CD14-positive monocyte (primary cell): ENCODE results near the gene ACSL1. TPM values are rescaled to one million over a fixed set of nuclear protein-coding genes. Genes with fewer than 3 reads are reported as not detected.
A peak's percentile ranks its signal among the peaks of the same experiment; 100 is the strongest.

ENCODE experiments used
- DNase-seq, 3 donors: peaks; one replicate each; pipeline ENCODE4 v3.0.0-alpha.2; 2011 to 2022
- H2AFZ ChIP-seq: 2 replicates; pipeline ENCODE4 v1.6.0; 2012; ENCODE audit warnings: mild to moderate bottlenecking, low read depth, low read length, inconsistent platforms; ENCODE audit not compliant: insufficient read depth, poor library complexity, severe bottlenecking
- H3K27ac ChIP-seq, 2 donors: 1 replicate in 1 of 2; 2 replicates in 1 of 2; pipeline ENCODE4 v1.5.1; 2012 to 2013; ENCODE audit warnings: low read length in 2 of 2, control low read depth in 1 of 2, inconsistent platforms in 1 of 2, low read depth in 1 of 2, mild to moderate bottlenecking in 1 of 2
- H3K27me3 ChIP-seq, 2 donors: one replicate each; pipeline versions ENCODE4 v1.6.0 to v1.6.1; 2011 to 2013; ENCODE audit warnings: low read length in 2 of 2; ENCODE audit not compliant: control insufficient read depth in 2 of 2, insufficient read depth in 2 of 2
- H3K36me3 ChIP-seq, 2 donors: replicated peaks in 1 of 2; 1 replicate in 1 of 2; 2 replicates in 1 of 2; pipeline versions ENCODE4 v1.5.1 to v1.6.1; 2012 to 2013; ENCODE audit warnings: low read length in 2 of 2, control low read depth in 1 of 2, inconsistent platforms in 1 of 2, mild to moderate bottlenecking in 1 of 2; ENCODE audit not compliant: insufficient read depth in 2 of 2, control insufficient read depth in 1 of 2
- H3K4me1 ChIP-seq, 2 donors: 1 replicate in 1 of 2; 2 replicates in 1 of 2; pipeline versions ENCODE4 v1.5.1 to v1.6.1; 2012 to 2013; ENCODE audit warnings: low read length in 2 of 2, control low read depth in 1 of 2, inconsistent platforms in 1 of 2, mild to moderate bottlenecking in 1 of 2, moderate library complexity in 1 of 2; ENCODE audit not compliant: insufficient read depth in 2 of 2, control insufficient read depth in 1 of 2
- H3K4me2 ChIP-seq: replicated peaks from 2 replicates; pipeline ENCODE3; 2012; ENCODE audit warnings: low read length, moderate library complexity, mild to moderate bottlenecking; ENCODE audit not compliant: poor library complexity, severe bottlenecking; ENCODE audit errors: extremely low read depth
- H3K4me3 ChIP-seq, 3 experiments: fragments of 200-600 bp in 1 of 3; sonication (generic) in 1 of 3; replicated peaks in 1 of 3; 1 replicate in 2 of 3; 2 replicates in 1 of 3; pipeline ENCODE4 v1.5.1; 2011 to 2013; ENCODE audit warnings: low read length in 3 of 3, mild to moderate bottlenecking in 3 of 3, control low read depth in 2 of 3, low read depth in 2 of 3, inconsistent platforms in 1 of 3, moderate library complexity in 1 of 3
- H3K79me2 ChIP-seq: 2 replicates; pipeline ENCODE4 v1.6.0; 2012; ENCODE audit warnings: mild to moderate bottlenecking, control low read depth, inconsistent platforms, low read length, moderate library complexity; ENCODE audit not compliant: insufficient read depth
- H3K9ac ChIP-seq: 2 replicates; pipeline ENCODE4 v1.6.0; 2017; ENCODE audit warnings: low read length, mild to moderate bottlenecking; ENCODE audit not compliant: insufficient read depth, poor library complexity, severe bottlenecking
- H3K9me3 ChIP-seq, 2 donors: replicated peaks in 1 of 2; 1 replicate in 1 of 2; 2 replicates in 1 of 2; pipeline versions ENCODE4 v1.5.1 to v1.6.1; 2012 to 2013; ENCODE audit warnings: low read length in 2 of 2, control low read depth in 1 of 2; ENCODE audit not compliant: control insufficient read depth in 1 of 2, insufficient read depth in 1 of 2
- H4K20me1 ChIP-seq: 2 replicates; pipeline ENCODE4 v1.6.0; 2012; ENCODE audit warnings: mild to moderate bottlenecking, low read length, control low read depth, moderate library complexity; ENCODE audit not compliant: insufficient read depth
- H3K27ac Mint-ChIP-seq, 7 donors: one replicate each; pipeline ENCODE4 v1.8.0; 2020; ENCODE audit warnings: mild to moderate bottlenecking in 7 of 7, mixed read lengths in 7 of 7, moderate library complexity in 6 of 7, inconsistent platforms in 2 of 7
- H3K27me3 Mint-ChIP-seq, 3 donors: one replicate each; pipeline ENCODE4 v1.8.0; 2021 to 2022; ENCODE audit warnings: low read depth in 3 of 3, mild to moderate bottlenecking in 3 of 3, mixed read lengths in 3 of 3, moderate library complexity in 3 of 3, inconsistent platforms in 1 of 3
- H3K36me3 Mint-ChIP-seq, 2 donors: one replicate each; pipeline ENCODE4 v1.8.0; 2020; ENCODE audit warnings: mixed read lengths in 2 of 2, inconsistent platforms in 1 of 2, mild to moderate bottlenecking in 1 of 2
- H3K4me1 Mint-ChIP-seq: one replicate; pipeline ENCODE4 v1.8.0; 2020; ENCODE audit warnings: mild to moderate bottlenecking, mixed read lengths
- H3K4me3 Mint-ChIP-seq, 2 donors: one replicate each; pipeline ENCODE4 v1.8.0; 2020; ENCODE audit warnings: mild to moderate bottlenecking in 2 of 2, mixed read lengths in 2 of 2, moderate library complexity in 1 of 2
- H3K9me3 Mint-ChIP-seq, 7 donors: one replicate each; pipeline ENCODE4 v1.8.0; 2020 to 2022; ENCODE audit warnings: mixed read lengths in 7 of 7, mild to moderate bottlenecking in 6 of 7, moderate library complexity in 6 of 7, inconsistent platforms in 2 of 7
- WGBS: methylation state at CpG from one replicate; pipeline ENCODE4 v1.1.5; 2013; ENCODE audit warnings: missing lambda C conversion rate; ENCODE audit not compliant: insufficient coverage; 5-methylcytosine and 5-hydroxymethylcytosine counted together
- intact Hi-C, 2 donors: fragments of 100-400 bp; cut with micrococcal nuclease; formaldehyde crosslinking; loops; one replicate each; pipeline versions ENCODE4 v1.15.0 to v1.15.1; 2023
- polyA plus RNA-seq, 3 donors: library from polyadenylated mRNA; depleted of rRNA in 1 of 3; unstranded in 2 of 3; stranded (reverse) in 1 of 3; fragments of 300-500 nt in 2 of 3; fragments of >200 nt in 1 of 3; fragmentation: Illumina TruSeq in 2 of 3; gene quantifications; 1 replicate in 2 of 3; 2 replicates in 1 of 3; pipeline ENCODE4 v1.2.3, GENCODE V29; 2012 to 2021
- TF ChIP-seq, protein P1 (sequence below): fragments of 200-600 bp; IDR thresholded peaks from one replicate; pipeline ENCODE4 v1.8.0; 2022; ENCODE audit warnings: antibody characterized with exemption, mild to moderate bottlenecking

ACSL1 gene
- polyA plus RNA-seq, 3 donors, result 72.4 to 115 (median 115) TPM

GRCh38 chr4:184734758-184735157 is 91.0 kb downstream of the ACSL1 start:
- no peak overlapping the region for H3K4me3 Mint-ChIP-seq
- peaks cover 0 to under 1% (median 0%) of the 10 kb centered on the region in 7 donors for H3K9me3 Mint-ChIP-seq
- TF ChIP-seq, protein P1, sequence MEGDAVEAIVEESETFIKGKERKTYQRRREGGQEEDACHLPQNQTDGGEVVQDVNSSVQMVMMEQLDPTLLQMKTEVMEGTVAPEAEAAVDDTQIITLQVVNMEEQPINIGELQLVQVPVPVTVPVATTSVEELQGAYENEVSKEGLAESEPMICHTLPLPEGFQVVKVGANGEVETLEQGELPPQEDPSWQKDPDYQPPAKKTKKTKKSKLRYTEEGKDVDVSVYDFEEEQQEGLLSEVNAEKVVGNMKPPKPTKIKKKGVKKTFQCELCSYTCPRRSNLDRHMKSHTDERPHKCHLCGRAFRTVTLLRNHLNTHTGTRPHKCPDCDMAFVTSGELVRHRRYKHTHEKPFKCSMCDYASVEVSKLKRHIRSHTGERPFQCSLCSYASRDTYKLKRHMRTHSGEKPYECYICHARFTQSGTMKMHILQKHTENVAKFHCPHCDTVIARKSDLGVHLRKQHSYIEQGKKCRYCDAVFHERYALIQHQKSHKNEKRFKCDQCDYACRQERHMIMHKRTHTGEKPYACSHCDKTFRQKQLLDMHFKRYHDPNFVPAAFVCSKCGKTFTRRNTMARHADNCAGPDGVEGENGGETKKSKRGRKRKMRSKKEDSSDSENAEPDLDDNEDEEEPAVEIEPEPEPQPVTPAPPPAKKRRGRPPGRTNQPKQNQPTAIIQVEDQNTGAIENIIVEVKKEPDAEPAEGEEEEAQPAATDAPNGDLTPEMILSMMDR, result no peak
- Histone ChIP-seq H3K4me2 (peak overlapping the region; percentile 93), H3K36me3 (peaks cover 2 to 8% of the 10 kb centered on the region in 2 donors), H3K4me1 (peaks cover 19 to 33% of the 10 kb centered on the region in 2 donors), H3K9me3 (no peaks in the 10 kb centered on the region), H4K20me1 (no peaks in the 10 kb centered on the region), H3K27me3 (no peaks in the 10 kb centered on the region), H3K4me3 (peak overlapping the region in 2 of 3 experiments; percentile 90 to 95), H3K9ac (no peak overlapping the region), H2AFZ (peak overlapping the region; percentile 95), H3K79me2 (peaks cover 42% of the 10 kb centered on the region), H3K27ac (peak overlapping the region in 1 of 2 donors; percentile 69)
- intact Hi-C loops, result loop anchor here (5.0 kb wide), 1 partner anchor 87 kb away; the partner anchor contains the start of genes CASP3 (in 2 of the 2) and PRIMPOL (in 2 of the 2)
- peak overlapping the region in 1 of 7 donors; percentile 85 for H3K27ac Mint-ChIP-seq
- H3K27me3 Mint-ChIP-seq, result peaks cover 0 to 2% (median 0%) of the 10 kb centered on the region in 3 donors
- DNase-seq, result no peak
- WGBS, result no CpG with 5 or more reads among the region's 6 CpGs
- peaks cover 3 to 6% of the 10 kb centered on the region in 2 donors for H3K36me3 Mint-ChIP-seq
- H3K4me1 Mint-ChIP-seq, result peaks cover 29% of the 10 kb centered on the region

DNA sequence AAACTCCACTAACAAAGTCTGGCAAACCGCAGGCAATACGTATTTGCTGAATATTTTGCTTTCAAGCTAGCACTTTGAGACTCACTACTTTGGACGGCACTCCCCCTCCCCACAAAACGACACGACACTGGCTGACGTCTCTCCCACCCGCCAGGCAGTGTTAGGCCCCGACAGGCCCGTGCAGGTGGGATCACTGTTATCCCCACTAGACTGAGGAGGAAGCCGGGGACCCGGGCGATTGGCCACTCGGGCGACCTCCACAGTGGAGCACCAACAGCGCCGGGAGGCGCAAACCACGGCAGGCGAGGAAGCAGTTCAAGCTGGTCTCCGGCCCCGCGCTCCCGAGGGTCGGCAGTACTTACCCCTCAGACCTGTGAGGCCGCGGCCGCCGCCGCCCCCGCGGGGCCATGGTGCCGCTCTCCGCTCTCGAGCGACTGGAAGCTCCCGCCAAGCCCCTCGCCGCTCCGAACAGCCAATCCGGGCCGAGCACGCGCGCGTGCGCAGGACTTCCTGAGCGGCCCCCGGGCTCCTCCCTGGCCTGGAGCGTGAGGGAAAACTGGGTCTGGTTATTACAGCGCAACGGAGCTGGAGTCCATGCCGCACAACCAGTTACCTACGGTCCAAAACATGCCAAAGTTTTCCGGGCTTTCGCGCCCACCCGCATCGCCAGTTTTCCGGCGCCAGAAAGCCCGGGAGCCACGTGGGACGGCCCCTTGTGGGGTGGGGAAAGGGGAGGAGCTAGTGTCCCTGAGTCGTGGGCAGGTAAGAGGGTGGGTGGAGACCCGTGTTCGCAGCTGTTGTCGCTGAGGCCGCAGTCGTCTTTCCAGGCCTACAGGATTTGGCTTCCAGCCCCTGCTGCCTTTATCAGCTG is 91.9 kb downstream of the ACSL1 start, which contains the start of gene CENPU:
CENPU (minus strand) TSS at position 443 of the 871 bp plus-strand sequence; CDS start at position 409, 34 bp downstream.
- Mint-ChIP-seq H3K4me3 (peak within 1 kb of the TSS; percentile 91 to 97), H3K27ac (peak within 1 kb of the TSS; percentile 76 to 90 (median 85)), H3K27me3 (peaks cover 0 to 2% (median 0%) of the 10 kb centered on the region in 3 donors), H3K4me1 (peaks cover 20% of the 10 kb centered on the region), H3K9me3 (peaks cover 0 to under 1% (median 0%) of the 10 kb centered on the region in 7 donors), H3K36me3 (peaks cover 4 to 7% of the 10 kb centered on the region in 2 donors)
- Histone ChIP-seq H2AFZ (peak within 1 kb of the TSS; percentile 95), H3K4me2 (peak within 1 kb of the TSS; percentile 93), H3K27ac (peak within 1 kb of the TSS; percentile 26 to 69), H3K27me3 (no peaks in the 10 kb centered on the region), H3K4me1 (peaks cover 10 to 24% of the 10 kb centered on the region in 2 donors), H3K79me2 (peaks cover 51% of the 10 kb centered on the region), H3K9me3 (no peaks in the 10 kb centered on the region), H4K20me1 (no peaks in the 10 kb centered on the region), H3K36me3 (peaks cover 3 to 16% of the 10 kb centered on the region in 2 donors), H3K4me3 (peak within 1 kb of the TSS; percentile 73 to 95 (median 90)), H3K9ac (peak within 1 kb of the TSS; percentile 75)
- TF ChIP-seq, protein P1, result no peak
- peak; percentile 90 to 95 (median 90) for DNase-seq
- WGBS, result under 1% methylated on average over 64 of the region's 69 CpGs
- intact Hi-C loops, result loop anchor here (5.0 kb wide), 1 partner anchor 87 kb away; the partner anchor contains the start of genes CASP3 (in 2 of the 2) and PRIMPOL (in 2 of the 2)
